ENCODE results near the gene PNKD.

PNKD gene

DNA sequence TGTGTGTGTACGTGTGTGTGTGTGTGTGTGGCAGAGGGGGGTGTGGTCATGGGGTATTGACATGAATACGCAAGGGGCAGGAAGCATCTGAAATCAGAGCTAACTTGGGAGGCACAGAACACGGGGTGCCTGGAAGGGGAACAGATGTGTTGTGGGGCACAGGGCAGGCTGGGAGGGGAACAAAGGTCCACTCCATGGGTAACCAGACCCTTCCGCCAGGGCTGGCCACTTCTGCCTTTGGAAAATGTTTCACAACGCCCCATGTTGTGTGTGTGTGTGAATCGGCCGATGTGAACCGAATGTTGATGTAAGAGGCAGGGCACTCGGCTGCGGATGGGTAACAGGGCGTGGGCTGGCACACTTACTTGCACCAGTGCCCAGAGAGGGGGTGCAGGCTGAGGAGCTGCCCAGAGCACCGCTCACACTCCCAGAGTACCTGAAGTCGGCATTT is 111.6 kb downstream of the PNKD start, which contains the start of gene SLC11A1:
TSS of gene SLC11A1 (plus strand) at position 358 of the 451 bp plus-strand sequence. CDS start 96 bp downstream, outside the sequence.
- Histone ChIP-seq H3K79me2 (ENCODE audit: control insufficient read depth, insufficient read depth, low read length, unreplicated experiment) (no peaks in the 10 kb centered on the region), H3K4me3 (ENCODE audit: low read depth, low read length) (no peak within 1 kb of the TSS), H3K27ac (ENCODE audit: low read depth, low read length) (no peak within 1 kb of the TSS), H3K4me1 (ENCODE audit: control insufficient read depth, insufficient read depth, low read length, unreplicated experiment) (no peaks in the 10 kb centered on the region), H2AFZ (ENCODE audit: low read length, unreplicated experiment) (no peak within 1 kb of the TSS), H3K27me3 (ENCODE audit: insufficient read depth, low read length) (peaks cover 9% of the 10 kb centered on the region; the same call in 1 of the 2 replicates), H3K36me3 (ENCODE audit: insufficient read depth, low read length) (no peaks in the 10 kb centered on the region)

DNA sequence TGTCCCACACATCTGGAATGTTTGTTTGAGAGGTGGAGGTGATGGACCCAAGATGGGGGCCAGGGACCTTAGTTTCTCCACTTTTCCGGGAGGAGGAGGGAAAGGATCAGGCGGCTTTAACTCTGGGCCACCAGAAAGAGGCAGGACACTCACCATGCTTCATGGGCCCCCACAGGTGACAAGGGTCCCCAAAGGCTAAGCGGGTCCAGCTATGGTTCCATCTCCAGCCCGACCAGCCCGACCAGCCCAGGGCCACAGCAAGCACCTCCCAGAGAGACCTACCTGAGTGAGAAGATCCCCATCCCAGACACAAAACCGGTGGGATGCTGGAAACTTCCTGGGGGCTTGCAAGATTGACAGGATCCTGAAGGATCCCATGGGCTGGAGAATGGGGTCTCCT is 112.5 kb downstream of the PNKD start:
- no peak overlapping the region for H2AFZ ChIP-seq (ENCODE audit: low read length, unreplicated experiment)
- H3K36me3 ChIP-seq (ENCODE audit: insufficient read depth, low read length): no peaks in the 10 kb centered on the region
- no peak overlapping the region for H3K4me3 ChIP-seq (ENCODE audit: low read depth, low read length)
- H3K27ac ChIP-seq (ENCODE audit: low read depth, low read length): no peak overlapping the region
- peaks cover 3% of the 10 kb centered on the region for H3K4me1 ChIP-seq (ENCODE audit: control insufficient read depth, insufficient read depth, low read length, unreplicated experiment)
- no peaks in the 10 kb centered on the region for H3K79me2 ChIP-seq (ENCODE audit: control insufficient read depth, insufficient read depth, low read length, unreplicated experiment)
- H3K27me3 ChIP-seq (ENCODE audit: insufficient read depth, low read length): peaks cover 9% of the 10 kb centered on the region; the same call in 1 of the 2 replicates

DNA sequence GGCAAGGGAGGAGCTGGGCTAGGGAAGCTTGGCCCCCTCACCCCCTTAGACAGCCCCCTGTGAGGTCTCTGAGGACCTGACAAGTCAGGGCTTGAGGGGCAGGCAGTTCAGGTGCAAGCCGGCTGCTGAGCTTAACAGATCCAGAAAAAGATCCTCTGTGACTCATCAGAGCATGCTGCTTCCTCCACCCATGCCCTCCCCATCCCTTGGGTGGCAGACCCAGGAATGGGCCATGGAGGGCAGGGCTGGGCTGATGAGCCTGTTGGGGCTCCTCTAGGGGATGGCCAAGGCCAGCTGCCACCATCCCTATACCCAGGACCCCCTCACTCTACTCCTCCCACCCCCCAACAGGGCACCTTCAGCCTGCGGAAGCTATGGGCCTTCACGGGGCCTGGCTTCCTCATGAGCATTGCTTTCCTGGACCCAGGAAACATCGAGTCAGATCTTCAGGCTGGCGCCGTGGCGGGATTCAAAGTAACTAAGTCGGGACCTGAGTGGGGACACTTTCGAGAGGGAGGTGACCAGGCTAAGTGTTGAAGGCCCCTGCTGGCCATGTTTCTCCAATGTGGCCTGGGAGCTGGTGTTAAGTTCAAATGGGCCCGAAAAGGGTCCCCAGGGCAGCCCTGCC is 113.7 kb downstream of the PNKD start:
- Histone ChIP-seq H3K27ac (ENCODE audit: low read depth, low read length) (no peak overlapping the region), H2AFZ (ENCODE audit: low read length, unreplicated experiment) (no peak overlapping the region), H3K4me1 (ENCODE audit: control insufficient read depth, insufficient read depth, low read length, unreplicated experiment) (peaks cover 3% of the 10 kb centered on the region), H3K4me3 (ENCODE audit: low read depth, low read length) (no peak overlapping the region), H3K79me2 (ENCODE audit: control insufficient read depth, insufficient read depth, low read length, unreplicated experiment) (no peaks in the 10 kb centered on the region), H3K27me3 (ENCODE audit: insufficient read depth, low read length) (peaks cover 9% of the 10 kb centered on the region; the same call in 1 of the 2 replicates), H3K36me3 (ENCODE audit: insufficient read depth, low read length) (no peaks in the 10 kb centered on the region)

DNA sequence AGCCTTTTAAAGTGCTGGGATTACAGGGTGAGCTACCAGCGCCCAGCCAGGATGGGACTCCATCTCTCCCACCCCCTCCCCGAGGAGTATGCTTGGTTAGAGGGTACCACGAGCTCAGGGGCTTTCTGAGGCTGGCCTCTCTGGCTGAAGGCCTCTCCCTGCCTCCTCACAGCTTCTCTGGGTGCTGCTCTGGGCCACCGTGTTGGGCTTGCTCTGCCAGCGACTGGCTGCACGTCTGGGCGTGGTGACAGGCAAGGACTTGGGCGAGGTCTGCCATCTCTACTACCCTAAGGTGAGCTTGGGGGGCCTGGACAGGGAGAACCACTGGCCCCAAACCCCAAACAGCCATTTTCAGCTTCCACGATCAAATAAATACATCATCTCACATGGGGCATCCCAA is 114.7 kb downstream of the PNKD start:
- H3K36me3 ChIP-seq (ENCODE audit: insufficient read depth, low read length): no peaks in the 10 kb centered on the region
- peaks cover 9% of the 10 kb centered on the region; the same call in 1 of the 2 replicates for H3K27me3 ChIP-seq (ENCODE audit: insufficient read depth, low read length)
- H3K4me1 ChIP-seq (ENCODE audit: control insufficient read depth, insufficient read depth, low read length, unreplicated experiment): peaks cover 3% of the 10 kb centered on the region
- H2AFZ ChIP-seq (ENCODE audit: low read length, unreplicated experiment): no peak overlapping the region
- no peaks in the 10 kb centered on the region for H3K79me2 ChIP-seq (ENCODE audit: control insufficient read depth, insufficient read depth, low read length, unreplicated experiment)
- no peak overlapping the region for H3K4me3 ChIP-seq (ENCODE audit: low read depth, low read length)
- no peak overlapping the region for H3K27ac ChIP-seq (ENCODE audit: low read depth, low read length)

DNA sequence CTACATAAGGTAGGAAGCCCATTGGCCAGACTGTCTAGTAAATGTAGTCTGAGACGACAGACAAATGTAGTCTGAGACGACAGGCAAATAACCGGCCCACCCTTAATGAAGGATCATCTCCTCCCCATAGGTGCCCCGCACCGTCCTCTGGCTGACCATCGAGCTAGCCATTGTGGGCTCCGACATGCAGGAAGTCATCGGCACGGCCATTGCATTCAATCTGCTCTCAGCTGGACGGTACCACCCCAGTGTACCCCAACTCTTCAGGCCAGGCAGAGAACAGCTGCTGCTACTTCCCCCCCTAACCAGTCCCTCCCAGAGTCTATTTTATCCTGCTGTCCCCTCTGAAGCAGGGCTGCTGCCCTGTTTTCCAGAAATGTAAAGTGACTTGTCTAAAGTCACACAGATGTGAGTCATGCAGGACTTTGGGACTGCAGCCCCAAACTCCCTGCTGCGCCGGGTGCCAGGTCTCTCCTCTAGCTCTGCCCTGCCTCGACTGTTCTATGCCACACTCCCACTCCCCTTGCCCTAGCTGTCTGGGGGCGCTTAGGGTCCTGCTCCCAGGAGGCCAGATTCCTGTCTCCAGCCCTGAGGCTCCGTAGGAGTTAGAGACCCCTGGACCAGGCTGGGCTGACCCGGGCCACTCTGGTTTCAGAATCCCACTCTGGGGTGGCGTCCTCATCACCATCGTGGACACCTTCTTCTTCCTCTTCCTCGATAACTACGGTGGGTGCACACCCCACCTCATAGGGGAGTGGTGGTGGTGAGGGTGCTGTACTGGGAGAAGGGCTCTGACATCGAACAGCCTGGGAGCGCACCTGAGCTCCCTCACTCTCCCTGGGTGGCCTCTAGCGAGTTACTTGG is 116.4 kb downstream of the PNKD start:
- Histone ChIP-seq H3K27ac (ENCODE audit: low read depth, low read length) (no peak overlapping the region), H2AFZ (ENCODE audit: low read length, unreplicated experiment) (no peak overlapping the region), H3K27me3 (ENCODE audit: insufficient read depth, low read length) (peaks cover 9% of the 10 kb centered on the region; the same call in 1 of the 2 replicates), H3K36me3 (ENCODE audit: insufficient read depth, low read length) (no peaks in the 10 kb centered on the region), H3K4me1 (ENCODE audit: control insufficient read depth, insufficient read depth, low read length, unreplicated experiment) (peaks cover 3% of the 10 kb centered on the region), H3K79me2 (ENCODE audit: control insufficient read depth, insufficient read depth, low read length, unreplicated experiment) (no peaks in the 10 kb centered on the region), H3K4me3 (ENCODE audit: low read depth, low read length) (peak overlapping the region; percentile 38)

DNA sequence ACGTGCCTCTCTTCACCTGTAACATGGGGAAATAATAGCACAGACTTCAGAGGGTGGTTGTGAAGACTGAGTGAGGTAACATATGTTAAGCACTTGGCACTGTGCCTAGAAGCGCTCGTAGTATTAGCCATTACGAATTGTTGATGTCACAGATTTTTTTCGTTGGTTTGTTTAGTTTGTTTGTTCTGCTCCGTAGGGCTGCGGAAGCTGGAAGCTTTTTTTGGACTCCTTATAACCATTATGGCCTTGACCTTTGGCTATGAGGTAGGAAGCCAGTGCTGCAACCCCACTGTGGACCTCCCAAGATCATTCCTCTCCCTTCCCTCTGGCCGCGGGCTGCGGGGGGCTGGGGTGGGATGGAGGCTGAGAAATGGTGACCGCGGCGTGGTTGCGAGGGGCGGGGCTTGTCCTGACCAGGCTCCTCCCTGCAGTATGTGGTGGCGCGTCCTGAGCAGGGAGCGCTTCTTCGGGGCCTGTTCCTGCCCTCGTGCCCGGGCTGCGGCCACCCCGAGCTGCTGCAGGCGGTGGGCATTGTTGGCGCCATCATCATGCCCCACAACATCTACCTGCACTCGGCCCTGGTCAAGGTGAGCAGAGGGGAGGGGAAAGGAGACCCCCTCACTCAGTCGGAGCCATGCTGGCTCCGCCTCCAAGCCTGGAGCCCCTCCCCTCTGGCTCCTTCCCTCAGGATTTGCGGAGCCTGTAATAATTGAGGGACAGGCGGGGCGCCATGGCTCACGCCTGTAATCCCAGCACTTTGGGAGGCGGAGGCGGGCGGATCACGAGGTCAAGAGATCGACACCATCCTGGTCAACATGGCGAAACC is 117.3 kb downstream of the PNKD start:
- Histone ChIP-seq H3K27ac (ENCODE audit: low read depth, low read length) (no peak overlapping the region), H3K79me2 (ENCODE audit: control insufficient read depth, insufficient read depth, low read length, unreplicated experiment) (no peaks in the 10 kb centered on the region), H2AFZ (ENCODE audit: low read length, unreplicated experiment) (no peak overlapping the region), H3K27me3 (ENCODE audit: insufficient read depth, low read length) (peaks cover 2% of the 10 kb centered on the region; the same call in 1 of the 2 replicates), H3K4me3 (ENCODE audit: low read depth, low read length) (peak overlapping the region; percentile 38), H3K36me3 (ENCODE audit: insufficient read depth, low read length) (no peaks in the 10 kb centered on the region), H3K4me1 (ENCODE audit: control insufficient read depth, insufficient read depth, low read length, unreplicated experiment) (peaks cover 3% of the 10 kb centered on the region)

DNA sequence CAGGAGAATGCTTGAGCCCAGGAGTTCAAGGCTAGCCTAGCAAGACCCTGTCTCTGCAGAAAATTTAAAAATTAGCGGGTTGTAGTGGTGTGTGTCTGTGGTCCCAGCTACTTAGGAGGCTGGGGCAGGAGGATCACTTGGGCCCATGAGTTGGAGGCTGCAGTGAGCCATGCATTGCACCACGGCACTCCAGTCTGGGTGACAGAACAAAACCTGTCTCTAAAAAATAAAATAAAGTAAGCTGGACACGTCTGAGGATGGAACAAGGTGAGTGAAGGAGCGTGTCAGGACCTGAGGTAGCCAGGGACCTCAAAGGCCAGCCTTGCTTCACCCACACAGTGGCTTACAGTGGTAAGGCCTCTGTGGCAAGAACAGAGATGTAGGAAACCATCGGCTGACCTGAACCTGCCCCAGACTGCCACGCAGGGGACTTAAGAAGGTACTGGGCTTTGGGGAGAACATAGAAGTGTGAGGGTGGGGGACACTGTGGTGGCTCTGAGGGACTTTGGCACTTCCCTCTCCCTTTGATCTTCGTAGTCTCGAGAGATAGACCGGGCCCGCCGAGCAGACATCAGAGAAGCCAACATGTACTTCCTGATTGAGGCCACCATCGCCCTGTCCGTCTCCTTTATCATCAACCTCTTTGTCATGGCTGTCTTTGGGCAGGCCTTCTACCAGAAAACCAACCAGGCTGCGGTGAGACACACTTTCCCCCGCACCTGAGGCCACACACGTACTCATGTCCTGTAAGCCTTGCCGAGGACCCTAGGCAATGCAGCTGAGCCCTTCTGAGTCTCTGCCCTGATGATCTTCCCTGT is 119.2 kb downstream of the PNKD start:
- Histone ChIP-seq H3K4me3 (ENCODE audit: low read depth, low read length) (no peak overlapping the region), H3K79me2 (ENCODE audit: control insufficient read depth, insufficient read depth, low read length, unreplicated experiment) (no peaks in the 10 kb centered on the region), H3K27ac (ENCODE audit: low read depth, low read length) (no peak overlapping the region), H2AFZ (ENCODE audit: low read length, unreplicated experiment) (no peak overlapping the region), H3K36me3 (ENCODE audit: insufficient read depth, low read length) (no peaks in the 10 kb centered on the region), H3K4me1 (ENCODE audit: control insufficient read depth, insufficient read depth, low read length, unreplicated experiment) (peaks cover 3% of the 10 kb centered on the region), H3K27me3 (ENCODE audit: insufficient read depth, low read length) (no peaks in the 10 kb centered on the region)

DNA sequence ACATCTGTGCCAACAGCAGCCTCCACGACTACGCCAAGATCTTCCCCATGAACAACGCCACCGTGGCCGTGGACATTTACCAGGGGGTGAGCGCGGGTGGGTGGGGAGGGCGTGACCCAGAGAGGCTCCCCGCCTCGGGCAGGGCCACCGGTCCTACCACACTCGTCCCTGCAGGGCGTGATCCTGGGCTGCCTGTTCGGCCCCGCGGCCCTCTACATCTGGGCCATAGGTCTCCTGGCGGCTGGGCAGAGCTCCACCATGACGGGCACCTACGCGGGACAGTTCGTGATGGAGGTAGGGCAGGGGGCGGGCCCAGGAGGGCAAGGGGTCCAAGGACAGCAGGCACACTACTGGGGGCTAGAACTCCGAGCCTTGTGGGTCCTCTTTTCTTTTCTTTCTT is 120.9 kb downstream of the PNKD start:
- Histone ChIP-seq H3K27me3 (ENCODE audit: insufficient read depth, low read length) (no peaks in the 10 kb centered on the region), H3K4me3 (ENCODE audit: low read depth, low read length) (no peak overlapping the region), H2AFZ (ENCODE audit: low read length, unreplicated experiment) (no peak overlapping the region), H3K36me3 (ENCODE audit: insufficient read depth, low read length) (no peaks in the 10 kb centered on the region), H3K4me1 (ENCODE audit: control insufficient read depth, insufficient read depth, low read length, unreplicated experiment) (peaks cover 3% of the 10 kb centered on the region), H3K79me2 (ENCODE audit: control insufficient read depth, insufficient read depth, low read length, unreplicated experiment) (no peaks in the 10 kb centered on the region), H3K27ac (ENCODE audit: low read depth, low read length) (no peak overlapping the region)

DNA sequence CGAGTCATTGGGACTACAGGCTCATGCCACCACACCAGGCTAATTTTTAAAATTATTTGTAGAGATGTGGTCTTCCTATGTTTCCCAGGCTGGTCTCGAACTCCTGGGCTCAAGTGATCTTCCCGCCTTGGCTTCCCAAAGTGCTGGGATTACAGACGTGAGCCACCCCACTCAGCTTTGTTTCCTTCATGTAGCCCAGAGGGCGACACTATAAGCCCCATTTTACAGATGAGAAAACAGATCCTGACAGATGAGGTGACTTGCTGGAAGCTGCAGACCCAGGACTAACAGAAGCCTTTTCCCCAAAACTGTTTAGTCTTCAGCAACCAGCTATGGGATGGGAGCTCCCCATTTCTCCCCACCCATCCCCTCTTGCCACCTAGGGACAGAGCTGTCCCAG is 122.1 kb downstream of the PNKD start:
- Histone ChIP-seq H3K4me3 (ENCODE audit: low read depth, low read length) (no peak overlapping the region), H3K36me3 (ENCODE audit: insufficient read depth, low read length) (no peaks in the 10 kb centered on the region), H3K4me1 (ENCODE audit: control insufficient read depth, insufficient read depth, low read length, unreplicated experiment) (peaks cover 4% of the 10 kb centered on the region), H3K79me2 (ENCODE audit: control insufficient read depth, insufficient read depth, low read length, unreplicated experiment) (no peaks in the 10 kb centered on the region), H2AFZ (ENCODE audit: low read length, unreplicated experiment) (no peak overlapping the region), H3K27ac (ENCODE audit: low read depth, low read length) (no peak overlapping the region), H3K27me3 (ENCODE audit: insufficient read depth, low read length) (no peaks in the 10 kb centered on the region)

All from ACC112 (cell line).